NCI-H2107 treated with DMSO at 0.1 percent for 48 hours (cell line): ENCODE measurements around the gene AK2.
A peak's percentile ranks its signal among the peaks of the same experiment; 100 is the strongest.
"Not testable (repeated sequence)": the region's sequence is repeated elsewhere in the genome, so short reads cannot be mapped to it uniquely, and the experiment has no call there.

Source experiments
- DNase-seq: peaks from one replicate; lab custom pipeline; 2025; ENCODE audit not compliant: unreplicated experiment; lab: John Stamatoyannopoulos, UW

AK2 gene

DNA sequence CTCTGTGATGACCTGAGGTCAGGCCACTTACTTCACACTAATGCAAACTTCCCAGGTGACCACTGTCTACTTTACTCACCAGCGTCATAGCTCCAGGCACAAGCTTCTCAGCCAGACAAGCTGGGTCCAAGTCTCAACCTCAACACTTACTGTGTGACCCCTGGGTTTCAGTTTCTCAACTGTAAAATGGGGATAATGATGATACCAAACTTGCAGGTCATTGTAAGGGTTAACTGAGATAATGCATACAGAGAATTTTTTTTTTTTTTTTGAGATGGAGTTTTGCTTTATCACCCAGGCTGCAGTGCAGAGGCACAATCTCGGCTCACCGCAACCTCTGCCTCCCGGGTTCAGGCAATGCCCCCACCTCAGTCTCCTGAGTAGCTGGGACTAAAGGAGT is 34.7 kb downstream of the AK2 start:
- no peak for DNase-seq

GRCh38 chr1:33001282-33001681 is 35.4 kb downstream of the AK2 start:
- DNase-seq: no peak

- no peak for DNase-seq
Measured at GRCh38 chr1:33000427-33001026, 36.2 kb downstream of the AK2 start.

- DNase-seq: no peak
Measured at GRCh38 chr1:32998997-32999396, 37.7 kb downstream of the AK2 start.

DNA sequence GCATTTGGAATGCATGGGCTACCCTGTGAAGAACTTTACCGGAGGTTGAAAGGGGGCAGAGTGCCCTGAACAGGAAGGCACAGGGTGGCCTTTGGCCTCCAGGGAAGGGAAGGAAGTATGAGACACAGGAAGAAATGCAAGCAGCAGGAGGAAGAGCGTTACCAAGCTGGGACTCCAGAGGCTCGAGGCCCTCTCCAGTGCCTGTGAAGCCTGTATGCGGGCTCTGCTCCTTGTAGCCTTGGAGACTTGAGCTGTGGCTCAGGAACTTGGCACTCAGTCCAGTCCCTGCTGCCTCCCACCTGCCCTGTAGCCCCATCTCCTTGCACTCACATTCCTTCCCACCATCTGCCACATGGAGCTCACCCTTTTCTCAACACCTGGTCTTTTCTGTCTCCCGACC is 38.6 kb downstream of the AK2 start:
- DNase-seq: no peak

GRCh38 chr1:32997381-32997891 is 39.2 kb downstream of the AK2 start:
- DNase-seq: no peak

DNA sequence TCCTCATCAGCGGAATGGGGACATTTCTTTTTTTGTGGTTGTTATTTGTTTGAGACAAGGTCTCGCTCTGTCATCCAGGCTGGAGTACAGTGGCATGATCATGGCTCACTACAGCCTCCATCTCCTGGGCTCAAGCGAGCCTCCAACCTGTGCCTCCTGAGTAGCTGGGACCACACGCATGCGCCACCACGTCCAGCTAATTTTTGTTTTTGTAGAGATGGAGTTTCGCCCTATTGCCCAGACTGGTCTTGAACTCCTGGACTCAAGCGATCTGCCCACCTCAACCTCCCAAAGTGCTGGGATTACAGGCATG is 43.4 kb downstream of the AK2 start:
- not testable (repeated sequence) for DNase-seq

GRCh38 chr1:32992489-32993323 is 44.0 kb downstream of the AK2 start:
- peak; percentile 62 for DNase-seq

DNA sequence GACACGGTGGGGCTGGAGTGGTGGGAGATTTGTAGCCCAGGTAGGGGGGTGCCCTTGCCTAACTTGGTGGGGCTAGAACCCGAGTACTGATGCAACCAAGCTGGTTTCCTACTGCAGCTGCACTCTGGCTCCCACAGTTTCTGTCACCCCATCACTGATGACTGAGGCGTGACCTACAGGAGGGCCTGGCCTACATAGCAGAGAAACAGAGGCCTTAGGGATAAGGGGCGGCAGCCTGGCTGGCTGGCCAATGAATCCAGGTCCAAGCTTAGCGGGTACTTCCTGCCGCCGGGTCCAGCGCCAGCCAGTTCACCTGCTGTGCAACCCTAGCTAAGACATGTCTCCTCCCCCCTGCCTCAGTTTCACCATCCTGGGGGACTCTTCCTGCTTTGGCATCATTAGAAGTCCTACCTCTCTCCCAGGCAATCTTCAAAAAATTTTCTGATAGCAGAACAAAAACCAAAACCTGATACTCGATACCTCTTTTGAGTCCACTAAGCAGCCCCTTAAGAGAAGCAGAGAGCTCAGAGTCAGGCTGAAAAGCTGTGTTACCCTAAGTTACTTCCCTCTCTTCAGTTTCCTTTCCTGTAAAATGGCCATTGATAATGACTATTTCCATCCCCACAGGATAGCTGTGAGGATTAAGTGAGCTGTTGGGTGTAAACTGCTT is 44.7 kb downstream of the AK2 start:
- DNase-seq: no peak

GRCh38 chr1:32991386-32991785 is 45.3 kb downstream of the AK2 start:
- DNase-seq: no peak

- no peak for DNase-seq
Measured at GRCh38 chr1:32990887-32991286, 45.8 kb downstream of the AK2 start.

DNA sequence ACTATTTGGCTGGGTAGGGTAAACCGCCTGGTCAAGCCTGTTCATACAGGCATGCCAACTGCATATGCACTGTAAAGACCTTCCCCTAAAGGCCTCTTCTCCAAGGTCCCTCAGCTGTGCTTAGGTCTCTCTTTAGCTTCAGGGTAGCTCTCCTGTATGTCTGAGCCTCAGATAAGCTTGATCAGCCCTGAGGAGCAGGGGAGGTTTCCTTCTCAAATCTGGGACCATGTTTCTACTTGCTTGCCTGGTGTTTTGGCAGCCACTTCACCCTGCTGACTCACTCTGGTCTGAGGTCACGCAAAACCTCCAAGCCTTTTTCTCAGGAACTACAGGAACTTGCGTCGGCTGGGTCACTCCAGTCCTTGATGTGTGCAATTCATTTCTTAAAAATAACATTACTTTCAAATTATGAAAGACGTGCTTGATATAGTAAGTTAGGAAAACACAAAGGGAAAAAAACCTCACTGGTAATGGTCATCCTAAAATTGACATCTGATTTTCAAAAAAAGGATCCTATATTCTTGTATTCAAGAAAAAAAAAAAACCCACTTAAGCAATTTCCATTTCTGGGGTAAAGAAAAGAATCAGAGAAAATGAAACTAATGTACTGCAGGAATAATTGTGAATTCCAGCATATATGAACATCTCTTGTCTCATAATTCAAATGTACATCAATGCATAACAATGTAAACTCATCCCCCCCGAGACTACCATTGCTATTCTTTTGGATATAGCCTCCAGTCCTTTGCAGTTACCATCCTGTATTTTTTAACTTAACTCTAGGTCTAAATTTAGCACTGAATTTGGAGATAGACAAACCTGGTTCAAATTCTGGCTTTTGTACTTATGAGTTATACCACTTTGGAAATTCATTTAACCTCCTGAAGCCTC is 47.3 kb downstream of the AK2 start:
- no peak for DNase-seq

GRCh38 chr1:32988665-32989064 is 48.0 kb downstream of the AK2 start:
- no peak for DNase-seq

DNA sequence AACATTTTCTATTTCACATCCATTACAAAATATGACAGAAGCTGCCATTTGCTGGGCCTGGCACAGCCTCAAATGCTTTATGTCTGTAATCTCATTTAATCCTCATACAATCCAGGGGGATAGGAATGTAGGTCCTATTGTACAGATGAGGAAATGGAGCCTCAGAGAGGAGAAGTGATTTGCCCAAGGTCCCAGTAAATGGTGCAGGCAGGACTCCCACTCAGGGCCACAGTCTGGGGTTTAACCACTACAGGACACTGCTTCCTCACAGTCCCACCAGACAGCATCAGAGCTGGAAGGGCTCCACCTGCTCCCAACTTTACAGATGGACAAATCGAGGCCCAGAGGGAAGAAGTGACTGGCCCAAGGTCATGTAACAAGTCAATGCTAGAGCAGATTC is 51.5 kb downstream of the AK2 start:
- DNase-seq: no peak

DNA sequence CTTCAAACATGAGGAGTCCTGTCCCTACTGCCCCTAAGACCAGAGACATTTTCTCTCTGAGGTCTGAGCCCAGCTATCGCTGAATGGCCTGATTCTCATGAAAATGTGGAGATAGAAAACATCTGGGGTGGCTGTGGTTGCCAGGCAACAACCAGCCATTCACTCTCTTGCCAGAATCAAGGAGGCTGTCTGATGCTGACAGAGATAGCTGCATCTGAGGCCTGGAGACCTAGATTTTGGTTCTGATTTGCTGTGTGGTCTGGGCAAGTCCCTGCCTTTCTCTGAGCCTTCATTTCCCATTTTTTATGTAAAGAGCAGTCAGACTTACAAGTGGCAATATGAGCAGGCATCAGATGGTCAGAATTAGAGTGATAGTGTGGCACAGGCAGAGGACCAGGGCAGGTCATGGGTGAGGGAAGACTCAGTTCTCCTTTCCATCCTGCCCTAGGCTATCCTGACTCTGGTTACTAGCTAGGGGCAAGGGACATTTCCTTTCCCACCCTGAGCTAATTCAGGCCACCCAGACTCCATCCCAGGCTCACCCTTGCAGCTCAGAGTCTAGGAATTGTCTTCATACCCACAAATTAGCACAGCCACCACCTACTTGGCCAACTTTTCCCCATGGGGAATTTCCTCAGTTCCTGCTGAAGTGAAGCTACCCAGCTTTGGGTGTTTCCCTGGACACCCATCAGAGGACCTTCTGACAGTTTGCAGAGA is 52.1 kb downstream of the AK2 start:
- no peak for DNase-seq

DNA sequence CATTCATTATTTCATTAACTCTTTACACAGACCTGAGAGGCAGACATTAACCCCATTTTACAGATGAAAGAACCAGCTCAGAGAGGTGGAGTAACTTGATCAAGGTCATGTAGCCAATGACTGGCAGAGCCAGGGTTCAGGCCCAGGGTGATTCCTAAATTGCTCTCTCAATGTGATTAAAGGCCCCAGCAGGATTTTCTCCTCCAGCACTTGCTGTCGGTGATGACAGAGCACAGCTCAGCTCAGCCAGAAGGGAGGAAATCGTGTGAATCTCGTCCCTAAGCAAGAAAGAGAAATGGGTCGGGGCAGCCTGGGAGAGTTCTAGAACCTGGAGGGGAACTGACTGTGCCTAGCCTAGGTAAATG is 52.6 kb downstream of the AK2 start:
- no peak for DNase-seq

GRCh38 chr1:32983020-32983419 is 53.7 kb downstream of the AK2 start:
- DNase-seq: no peak

DNA sequence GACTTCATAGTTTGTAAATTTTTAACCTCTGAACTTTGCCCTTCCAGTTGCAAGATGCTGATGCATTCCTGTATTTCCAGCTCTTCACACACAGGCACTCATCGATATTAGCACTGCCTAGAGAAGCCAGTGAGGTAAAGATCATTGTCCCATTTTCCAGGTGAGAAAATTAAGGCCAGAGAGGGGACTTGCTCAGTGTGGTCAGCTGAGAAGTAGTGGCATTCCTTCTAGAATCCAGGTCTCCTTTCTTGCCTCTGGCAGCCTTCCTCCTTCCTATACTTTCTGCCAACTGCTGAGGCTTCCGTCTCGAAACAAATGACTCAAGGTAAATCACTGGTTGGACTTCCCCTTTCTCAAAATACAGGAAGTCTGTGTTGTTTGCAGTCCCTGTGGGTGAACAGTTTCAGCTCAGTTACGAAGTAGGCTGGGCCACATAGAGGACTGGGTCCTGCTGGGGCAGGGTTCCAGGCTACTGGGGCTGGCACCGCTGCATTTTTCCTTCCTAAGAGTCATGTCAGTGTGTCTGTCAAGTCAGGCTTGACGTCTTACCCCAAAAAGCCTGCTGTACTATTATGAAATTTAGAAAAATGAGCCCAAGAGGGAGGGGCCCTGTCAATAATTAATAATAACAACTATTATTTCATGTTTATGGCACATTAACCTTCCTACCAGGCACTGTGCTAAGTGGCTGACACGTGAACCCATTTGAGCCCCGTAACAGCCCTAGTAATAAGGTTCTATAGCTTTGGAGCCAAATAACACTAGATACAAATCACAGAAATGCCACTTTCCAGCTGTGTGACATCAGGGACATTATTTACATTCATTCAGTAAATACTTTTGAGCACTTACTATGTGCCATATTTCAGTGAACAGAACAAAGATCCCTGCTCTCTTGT is 55.4 kb downstream of the AK2 start:
- DNase-seq: no peak

DNA sequence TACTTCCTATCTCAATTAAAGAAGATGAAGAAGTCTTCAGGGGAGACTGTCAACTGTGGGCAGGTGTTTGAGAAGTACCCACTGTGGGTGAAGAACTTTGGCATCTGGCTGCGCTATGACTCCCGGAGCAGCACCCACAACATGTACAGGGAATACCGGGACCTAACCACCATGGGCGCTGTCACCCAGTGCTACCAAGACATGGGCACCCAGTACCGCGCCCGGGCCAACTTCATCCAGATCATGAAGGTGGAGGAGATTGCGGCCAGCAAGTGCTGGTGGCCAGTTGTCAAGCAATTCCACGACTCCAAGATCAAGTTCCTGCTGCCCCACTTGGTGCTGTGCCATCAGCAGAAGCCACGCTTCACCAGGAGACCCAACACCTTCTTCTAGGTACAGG is 56.6 kb downstream of the AK2 start:
- no peak for DNase-seq

DNA sequence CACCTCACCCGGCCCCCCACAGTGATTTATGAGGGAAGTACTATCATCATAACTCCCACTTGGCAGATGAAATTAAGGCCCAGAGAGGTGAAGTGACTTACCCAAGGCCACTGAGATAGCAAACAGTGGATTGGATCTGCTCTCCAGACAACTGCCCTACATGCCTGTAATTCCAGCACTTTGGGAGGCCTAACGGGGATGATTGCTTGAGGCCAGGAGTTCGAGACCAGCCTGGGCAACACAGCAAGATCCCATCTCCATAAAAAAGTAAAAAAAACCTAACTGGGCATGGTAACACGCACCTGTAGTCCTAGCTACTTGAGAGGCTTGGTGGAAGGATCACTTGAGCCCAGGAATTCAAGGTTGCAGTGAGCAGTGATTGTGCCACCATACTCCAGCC is 57.8 kb downstream of the AK2 start:
- DNase-seq: no peak
